ENCODE measurements around the gene XPA. TPM values are rescaled to one million over a fixed set of nuclear protein-coding genes. Genes with fewer than 3 reads are reported as not detected.

The XPA gene
- total and polyA plus RNA-seq, 2 of the 8 experiments (the other 6 are each of a cell fraction or from before 2014, with no cell fraction given) = 0.24 to 2.6 TPM

DNA sequence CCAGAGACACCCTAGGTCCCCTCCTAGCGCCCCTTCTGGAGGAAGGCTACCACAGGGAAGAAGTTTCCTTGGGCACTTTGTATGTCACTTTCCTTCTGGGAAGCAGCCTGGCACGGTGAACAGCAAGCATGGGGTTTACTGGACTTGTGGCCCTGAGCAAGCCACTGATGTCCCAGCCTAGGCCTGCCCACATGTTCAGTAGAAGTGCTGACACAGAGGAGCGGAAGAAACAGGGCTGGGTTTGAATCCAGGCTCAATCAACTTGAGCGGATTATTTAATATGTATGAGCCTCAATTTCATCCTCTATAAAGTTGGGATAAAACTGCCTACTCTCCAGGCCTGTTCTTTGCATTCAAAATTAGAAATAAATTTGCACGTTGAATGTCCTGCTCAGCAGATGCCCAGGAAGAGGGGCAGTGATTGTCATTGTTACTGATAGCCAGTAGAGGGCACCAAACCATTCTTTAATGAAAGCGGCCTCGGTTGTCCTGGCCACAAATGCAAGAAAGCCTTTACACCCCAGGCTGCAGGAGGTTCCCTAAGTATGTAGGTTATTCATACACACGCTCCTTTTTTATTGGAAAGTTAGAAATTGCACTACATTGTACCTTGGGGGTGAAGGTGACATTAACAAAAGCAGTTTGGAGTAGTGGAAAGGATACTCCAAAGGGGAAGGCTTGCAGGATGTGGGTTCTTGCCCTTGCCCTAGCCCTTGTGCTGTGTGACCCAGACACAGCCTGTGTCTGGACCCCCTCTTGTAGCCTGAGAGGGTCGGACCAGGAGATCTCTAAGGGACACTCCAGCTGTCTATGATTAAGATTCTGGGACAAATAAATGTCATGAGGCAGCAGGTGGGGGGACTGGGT is 13.4 kb upstream of the XPA start (continued):
- no peak for TF ChIP-seq RNF2 (IDR thresholded peaks at IDR 0.05; ENCODE audit: borderline replicate concordance, low read depth, low read length, missing control alignments, poor library complexity, severe bottlenecking)
- no peak for TF ChIP-seq BCL11A (IDR thresholded peaks at IDR 0.05; ENCODE audit: low read depth in 2 of 2, low read length in 2 of 2)
- no peak for TF ChIP-seq RXRA (IDR thresholded peaks at IDR 0.05; ENCODE audit: insufficient read depth, low read depth, low read length)
- no peak for TF ChIP-seq RBBP5 (IDR thresholded peaks at IDR 0.05; ENCODE audit: borderline replicate concordance, low read depth, low read length)
